Kidney epithelial cell (primary cell): ENCODE measurements around the gene TRIM8. TPM values are rescaled to one million over a fixed set of nuclear protein-coding genes. Genes with fewer than 3 reads are reported as not detected.
"Not testable (repeated sequence)": the region's sequence is repeated elsewhere in the genome, so short reads cannot be mapped to it uniquely, and the experiment has no call there.

Source experiments
- DNase-seq: peaks from one replicate; pipeline ENCODE4 v3.0.0-alpha.2; 2010; ENCODE audit warnings: low read depth
- H3K27me3 ChIP-seq: 2 replicates; pipeline ENCODE4 v1.6.0; 2011; ENCODE audit warnings: low read length; ENCODE audit not compliant: control insufficient read depth, insufficient read depth
- H3K36me3 ChIP-seq: 2 replicates; pipeline ENCODE4 v1.5.1; 2011; ENCODE audit warnings: low read length; ENCODE audit not compliant: control insufficient read depth, insufficient read depth
- H3K4me3 ChIP-seq: 2 replicates; pipeline ENCODE4 v1.5.1; 2011; ENCODE audit warnings: low read depth, mild to moderate bottlenecking, control low read depth, low read length
- CTCF ChIP-seq: IDR thresholded peaks from 2 replicates; pipeline ENCODE4 v1.5.1; 2011; ENCODE audit warnings: mild to moderate bottlenecking, moderate library complexity, low read length, control low read depth, inconsistent platforms; ENCODE audit not compliant: insufficient read depth, poor library complexity, severe bottlenecking
- total RNA-seq: library from RNA; depleted of rRNA; stranded (reverse); fragments of >200 nt; gene quantifications from 2 replicates; pipeline ENCODE4 v1.2.3, GENCODE V29; 2015

TRIM8 gene
- total RNA-seq, 1 donor from 2014 or later: 393 TPM

GRCh38 chr10:102682981-102683380 lies 38.7 kb downstream of the TRIM8 start:
- no peak for TF ChIP-seq CTCF
- no peak for DNase-seq
- Histone ChIP-seq H3K4me3 (no peak overlapping the region), H3K27me3 (no peaks in the 10 kb centered on the region), H3K36me3 (no peaks in the 10 kb centered on the region)

DNA sequence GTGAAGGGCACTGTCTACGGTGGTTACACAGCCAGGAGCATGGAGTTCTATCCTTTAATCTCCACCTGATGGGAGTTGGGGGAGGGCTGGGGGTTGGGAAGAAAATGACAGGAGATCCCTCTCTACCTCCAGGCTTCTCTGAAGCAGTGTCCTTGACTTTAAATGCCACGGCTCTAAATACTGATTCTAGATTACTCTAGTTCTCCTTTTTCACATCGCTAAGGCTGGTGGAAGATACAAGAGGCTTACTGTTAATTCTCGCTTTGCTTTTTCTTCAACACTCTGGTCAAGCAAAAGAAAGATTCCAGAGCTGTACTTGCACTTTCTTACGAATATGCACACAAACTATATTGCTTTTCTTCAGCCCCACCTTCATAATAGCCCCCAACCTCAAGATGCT lies 39.5 kb downstream of the TRIM8 start:
- no peak for TF ChIP-seq CTCF
- H3K27me3 ChIP-seq: no peaks in the 10 kb centered on the region
- DNase-seq: no peak
- H3K36me3 ChIP-seq: no peaks in the 10 kb centered on the region
- H3K4me3 ChIP-seq: no peak overlapping the region

GRCh38 chr10:102691285-102692066 lies 47.2 kb downstream of the TRIM8 start:
- no peak overlapping the region for H3K4me3 ChIP-seq
- no peak for TF ChIP-seq CTCF
- no peak for DNase-seq
- no peaks in the 10 kb centered on the region for H3K27me3 ChIP-seq
- H3K36me3 ChIP-seq: no peaks in the 10 kb centered on the region

- not testable (repeated sequence) for H3K27me3 ChIP-seq, DNase-seq, H3K36me3 ChIP-seq, H3K4me3 ChIP-seq
Observed at GRCh38 chr10:102695401-102695800, 51.1 kb downstream of the TRIM8 start.

GRCh38 chr10:102696736-102697135 lies 52.5 kb downstream of the TRIM8 start:
- Histone ChIP-seq H3K27me3 (no peaks in the 10 kb centered on the region), H3K4me3 (no peak overlapping the region), H3K36me3 (no peaks in the 10 kb centered on the region)
- TF ChIP-seq CTCF: no peak
- no peak for DNase-seq

GRCh38 chr10:102698894-102699293 lies 54.6 kb downstream of the TRIM8 start:
- Histone ChIP-seq H3K4me3 (no peak overlapping the region), H3K27me3 (no peaks in the 10 kb centered on the region), H3K36me3 (no peaks in the 10 kb centered on the region)
- no peak for DNase-seq
- no peak for TF ChIP-seq CTCF
